Astrocyte (in vitro differentiated cells and primary cell): ENCODE data around the gene RUNDC1. TPM values are rescaled to one million over a fixed set of nuclear protein-coding genes. Genes with fewer than 3 reads are reported as not detected.

Experiments used
- total RNA-seq: library from RNA; stranded (reverse); gene quantifications from 2 replicates; pipeline ENCODE4 v1.2.1, GENCODE V29; 2021

The RUNDC1 gene
- total RNA-seq, 1 donor from 2014 or later, result 13.8 TPM

Other genes starting within 250 kb of the RUNDC1 start
- 15.2 and 16.9 TPM in 2 replicates for gene EZH1, start 235.5 kb upstream of the RUNDC1 start, total RNA-seq
- 6.1 and 6.8 TPM in 2 replicates for gene RAMP2, start 219.3 kb upstream of the RUNDC1 start, total RNA-seq
- 49.5 and 53.2 TPM in 2 replicates for gene VPS25, start 207.1 kb upstream of the RUNDC1 start, total RNA-seq
- gene WNK4, start 200.0 kb upstream of the RUNDC1 start, total RNA-seq, result 22.8 and 34.8 TPM in 2 replicates
- 31.8 and 34.3 TPM in 2 replicates for gene COA3, start 181.9 kb upstream of the RUNDC1 start, total RNA-seq
- not detected in 2 replicates for gene CNTD1, start 181.7 kb upstream of the RUNDC1 start, total RNA-seq
- 79.8 and 87.6 TPM in 2 replicates for gene BECN1, start 156.3 kb upstream of the RUNDC1 start, total RNA-seq
- gene PSME3, start 147.2 kb upstream of the RUNDC1 start, total RNA-seq, result 131 and 152 TPM in 2 replicates
- gene AOC2, start 136.0 kb upstream of the RUNDC1 start, total RNA-seq, result 4.1 and 5.0 TPM in 2 replicates
- gene AOC3, start 129.4 kb upstream of the RUNDC1 start, total RNA-seq, result 1.1 and 1.5 TPM in 2 replicates
- gene G6PC1, start 79.8 kb upstream of the RUNDC1 start, total RNA-seq, result not detected in 2 replicates
- gene AARSD1, start 16.1 kb upstream of the RUNDC1 start, total RNA-seq, result 42.8 and 45.2 TPM in 2 replicates
- gene PTGES3L, start 485 bp upstream of the RUNDC1 start, total RNA-seq, result 5.1 and 5.8 TPM in 2 replicates
- gene RPL27, start 17.9 kb downstream of the RUNDC1 start, total RNA-seq, result 993 and 1,032 TPM in 2 replicates
- 60.5 and 72.8 TPM in 2 replicates for gene IFI35, start 26.2 kb downstream of the RUNDC1 start, total RNA-seq
- gene VAT1, start 41.8 kb downstream of the RUNDC1 start, total RNA-seq, result 348 and 413 TPM in 2 replicates
- 1.3 and 2.3 TPM in 2 replicates for gene RND2, start 44.7 kb downstream of the RUNDC1 start, total RNA-seq
- gene BRCA1, start 144.8 kb downstream of the RUNDC1 start, total RNA-seq, result 3.6 and 6.0 TPM in 2 replicates
- gene NBR1, start 190.6 kb downstream of the RUNDC1 start, total RNA-seq, result 46.8 and 53.6 TPM in 2 replicates
- gene TMEM106A, start 231.3 kb downstream of the RUNDC1 start, total RNA-seq, result 10.1 and 11.4 TPM in 2 replicates
- gene CCDC200, start 248.1 kb downstream of the RUNDC1 start, total RNA-seq, result not detected in 2 replicates